Endometrium (tissue), 2 donors: ENCODE results near the gene SEPSECS.

Experiments used
- FAIRE-seq: peaks from 2 replicates; lab custom pipeline; 2012; peaks lifted over from hg19 to GRCh38; lab: Jason Lieb, UNC
- donor health status: control.
- donor health status: control.

Gene SEPSECS

DNA sequence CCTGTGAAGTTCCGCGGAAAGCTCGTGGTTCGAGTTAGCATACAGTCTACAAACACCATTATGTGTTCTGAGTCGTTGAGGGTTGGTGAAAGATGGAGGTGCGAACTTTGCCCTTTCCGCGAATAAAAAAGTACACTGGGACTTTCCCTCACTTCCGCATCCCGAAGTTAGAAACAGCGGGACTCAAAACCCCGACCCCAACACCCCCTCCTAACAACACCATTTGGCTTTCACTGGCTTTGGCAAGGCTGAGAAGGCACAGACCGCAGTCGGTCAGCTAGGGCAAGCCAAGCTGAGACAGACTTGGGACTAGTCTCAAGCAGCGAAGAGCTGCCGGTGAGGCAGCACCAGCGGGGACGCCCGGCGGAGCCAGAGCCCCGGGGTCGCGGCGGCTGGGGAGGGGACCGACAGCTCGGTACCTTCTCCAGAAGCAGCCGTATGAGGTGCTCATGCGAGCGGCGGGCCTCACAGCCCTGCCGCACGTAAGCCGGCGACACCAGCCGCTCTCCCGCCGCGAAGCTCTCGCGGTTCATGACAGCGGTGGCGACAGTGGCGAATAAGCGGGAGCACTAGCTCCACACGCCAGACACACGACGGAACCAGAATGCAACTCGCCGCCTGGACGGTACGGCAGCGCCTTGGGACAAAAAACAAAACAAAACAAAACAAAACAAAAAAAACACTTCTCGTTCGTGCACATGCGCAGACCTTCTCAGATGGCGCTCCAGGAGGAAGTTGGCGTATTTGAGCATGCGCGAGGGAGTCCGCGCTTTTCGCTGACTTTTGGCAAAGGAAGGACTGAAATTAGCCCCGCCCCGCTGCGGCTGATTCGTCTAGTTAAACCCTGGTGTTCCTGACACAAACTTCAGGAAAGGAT is at the start of gene SEPSECS:
SEPSECS (minus strand) TSS at position 613 of the 877 bp plus-strand sequence; CDS start at position 533, 80 bp downstream.
- FAIRE-seq: peak; percentile 93

DNA sequence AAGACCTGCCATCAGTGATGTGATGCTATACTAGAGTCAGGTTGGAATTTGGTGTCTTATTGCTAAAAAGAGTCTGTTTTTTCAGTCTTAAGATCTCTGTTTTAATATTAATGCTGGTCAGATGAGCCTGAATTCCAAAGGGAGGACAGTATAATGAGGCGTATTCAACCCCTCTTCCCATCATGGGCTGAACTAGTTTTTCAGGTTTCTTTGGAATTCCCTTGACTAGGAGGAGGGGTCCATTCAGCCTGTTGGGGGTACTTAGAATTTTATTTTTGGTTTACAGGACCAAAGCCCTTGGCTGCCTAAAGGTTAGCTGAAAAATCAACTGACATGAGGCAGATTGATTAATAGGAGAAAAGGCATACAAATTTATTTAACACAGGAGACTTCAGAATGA is 49.5 kb upstream of the SEPSECS start:
- no peak for FAIRE-seq

DNA sequence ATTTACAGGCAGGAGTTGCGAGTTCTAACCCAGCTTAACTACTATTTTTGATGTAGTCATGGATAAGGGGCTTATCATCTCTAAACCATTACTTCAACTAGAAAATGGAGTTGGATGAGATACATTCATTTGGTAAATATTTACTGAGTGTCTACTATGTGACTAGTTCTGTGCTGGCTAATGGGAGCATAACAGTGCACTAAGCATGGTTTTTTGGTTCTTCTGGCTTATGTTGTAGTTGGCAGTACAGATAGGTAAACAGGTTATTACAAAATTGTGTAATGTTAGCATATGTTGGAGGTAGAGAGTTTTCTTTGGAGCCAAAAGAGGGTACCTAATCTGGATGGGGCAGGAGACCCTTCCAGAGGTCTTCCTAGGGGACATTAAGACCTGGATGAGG is 47.7 kb upstream of the SEPSECS start:
- no peak for FAIRE-seq

DNA sequence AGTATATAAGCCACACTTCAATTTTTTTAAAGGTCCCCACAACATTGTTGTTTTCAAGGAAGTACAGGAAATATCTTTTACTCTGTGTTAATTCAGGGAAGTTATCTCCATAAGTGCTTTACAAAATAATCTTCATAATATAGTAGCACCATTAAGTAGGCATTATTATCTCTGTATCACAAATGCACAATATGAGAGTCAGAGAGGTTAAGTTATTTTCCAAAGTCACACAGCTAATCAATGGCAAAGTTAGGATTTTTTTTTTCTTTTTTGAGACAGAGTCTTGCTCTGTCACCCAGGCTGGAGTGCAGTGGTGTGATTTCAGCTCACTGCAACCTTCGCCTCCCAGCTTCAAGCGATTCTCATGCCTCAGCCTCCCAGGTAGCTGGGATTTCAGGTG is 38.5 kb upstream of the SEPSECS start:
- FAIRE-seq: no peak

DNA sequence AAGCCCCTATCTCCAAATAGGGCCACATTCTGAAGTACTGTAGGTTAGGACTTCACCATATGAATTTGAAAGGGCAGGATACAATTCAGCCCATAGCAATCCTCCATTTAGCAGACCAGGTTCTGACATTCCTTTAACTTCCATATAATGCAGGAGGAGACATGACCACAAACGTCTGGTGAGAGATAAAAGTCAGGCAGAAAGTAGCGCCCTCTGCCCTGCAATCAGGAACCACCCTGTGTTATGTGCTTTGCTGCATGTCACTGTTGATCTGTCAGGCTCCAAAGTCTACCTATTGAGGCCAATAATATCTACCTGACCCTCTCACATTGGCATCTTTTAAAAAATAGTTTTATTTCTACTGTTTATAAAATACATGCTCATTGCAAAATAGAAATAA is 30.2 kb upstream of the SEPSECS start:
- FAIRE-seq: no peak

DNA sequence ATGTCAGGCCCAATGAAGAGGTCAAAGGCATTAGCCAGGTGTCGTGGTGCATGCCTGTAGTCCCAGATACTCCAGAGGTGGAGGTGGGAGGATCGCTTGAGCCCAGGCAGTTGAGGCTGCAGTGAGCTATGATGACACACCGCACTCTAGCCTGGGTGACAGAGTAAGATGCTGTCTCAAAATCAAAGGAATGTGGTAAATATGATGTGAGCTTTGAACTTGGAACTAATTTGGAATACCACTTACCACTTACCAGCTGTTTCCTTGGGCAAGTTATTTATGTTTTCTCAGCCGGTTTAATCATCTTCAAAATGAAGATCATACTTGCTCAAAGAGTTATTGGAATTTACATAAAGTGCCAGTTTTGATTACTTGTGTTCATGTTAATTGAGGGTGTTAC is 23.8 kb upstream of the SEPSECS start:
- FAIRE-seq: no peak

DNA sequence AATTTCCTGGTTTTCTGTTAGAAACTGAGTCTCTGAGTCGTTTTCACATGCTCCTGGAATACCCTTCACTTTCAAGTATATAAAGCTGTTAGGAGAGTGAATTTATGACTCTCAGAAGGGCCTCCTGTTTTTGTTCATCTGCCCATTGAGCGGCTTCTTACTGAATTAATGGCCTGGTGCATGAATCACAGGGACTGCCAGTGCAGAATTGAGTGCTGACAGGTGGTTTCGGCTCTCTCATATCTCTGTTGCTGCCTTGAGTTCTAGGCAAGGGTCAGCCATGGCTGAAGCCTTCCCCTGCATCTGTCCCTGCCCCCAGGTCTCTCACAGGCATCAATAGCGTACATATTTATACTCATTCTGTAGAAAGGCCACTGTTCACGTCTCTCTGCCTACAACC is 22.7 kb upstream of the SEPSECS start:
- FAIRE-seq: no peak

DNA sequence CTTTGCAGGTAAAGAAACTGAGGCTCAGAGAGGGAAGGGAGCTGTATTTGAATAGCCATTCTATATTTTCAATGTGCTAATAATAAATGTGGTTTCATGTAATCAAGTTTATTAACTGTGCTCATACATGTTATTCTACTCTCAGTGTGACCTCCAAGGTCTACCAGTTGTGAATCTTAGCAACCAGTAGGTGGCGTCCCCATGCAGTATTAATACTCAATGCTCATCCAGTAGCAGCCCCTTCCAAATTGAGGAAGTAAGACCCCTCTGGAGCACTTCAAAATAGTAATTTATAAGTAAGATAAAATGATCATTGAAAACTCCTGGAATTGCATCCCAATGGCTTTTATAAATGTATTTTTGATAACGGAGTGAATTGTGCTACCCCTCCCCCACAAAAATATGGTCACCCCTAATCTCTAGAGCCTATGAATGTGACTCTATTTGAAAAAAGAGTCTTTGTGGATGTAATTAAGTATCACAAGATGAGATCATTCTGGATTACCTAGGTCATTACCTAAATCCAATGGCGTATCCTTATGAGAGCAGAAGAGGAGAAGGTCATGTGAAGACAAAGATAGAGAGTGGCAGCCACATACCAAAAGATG is 20.4 kb upstream of the SEPSECS start:
- no peak for FAIRE-seq

DNA sequence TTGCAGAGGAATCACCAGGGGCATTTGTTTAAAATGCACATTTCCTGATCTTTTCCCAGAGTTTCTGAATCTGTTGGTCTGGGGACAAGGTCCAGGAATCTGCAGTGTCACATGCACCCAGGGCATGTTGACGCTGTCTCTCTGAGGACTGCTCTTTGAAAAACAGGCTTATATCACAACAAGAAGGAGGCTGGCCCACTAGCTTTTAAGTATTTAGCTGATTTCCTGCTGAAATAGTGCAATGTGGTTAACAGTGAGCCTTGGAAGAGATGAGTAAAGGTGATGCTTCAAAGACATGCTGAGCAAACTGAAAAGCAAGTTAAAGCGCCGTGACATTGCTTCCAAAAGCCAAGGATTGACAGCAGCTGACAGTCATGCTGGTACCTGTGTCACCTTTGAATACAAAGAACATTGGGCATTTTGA is 18.6 kb upstream of the SEPSECS start:
- no peak for FAIRE-seq

DNA sequence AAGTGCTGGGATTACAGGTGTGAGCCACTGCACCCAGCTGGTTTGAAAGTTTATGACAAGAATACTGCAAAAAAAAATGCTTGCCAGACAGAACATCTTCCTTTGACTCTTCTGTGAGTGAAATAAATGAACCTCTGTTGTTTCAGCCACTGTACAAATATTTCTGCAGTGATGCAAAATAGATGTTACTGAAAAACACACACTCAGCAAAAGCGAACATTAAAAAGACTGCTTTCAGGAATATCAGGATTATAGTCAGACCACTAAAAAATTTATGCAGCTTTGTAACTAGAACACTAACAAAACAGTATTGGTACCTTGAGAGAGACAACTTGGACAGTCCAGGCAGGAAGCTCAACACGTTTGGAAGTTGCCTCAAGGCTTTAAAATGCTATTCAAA is 16.9 kb upstream of the SEPSECS start:
- no peak for FAIRE-seq

DNA sequence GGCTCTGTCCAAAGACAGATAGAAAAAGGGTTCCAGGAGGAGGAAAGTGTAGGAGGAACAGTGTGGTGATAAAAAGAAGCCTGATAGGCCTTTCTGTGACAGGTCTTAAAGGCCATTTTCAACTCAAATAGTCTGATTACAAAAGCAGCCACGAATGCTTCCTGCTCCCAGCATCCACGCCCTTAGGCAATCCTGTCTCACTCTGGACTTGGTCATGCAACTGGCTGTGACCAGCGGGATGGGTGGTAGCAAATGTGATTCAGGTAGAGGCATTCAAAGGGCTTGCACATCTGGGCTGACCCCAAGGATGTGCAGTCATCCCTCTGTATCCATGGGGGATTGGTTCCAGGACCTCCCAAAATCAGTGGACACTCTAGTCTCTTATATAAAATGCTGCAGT is 14.4 kb upstream of the SEPSECS start:
- no peak for FAIRE-seq

DNA sequence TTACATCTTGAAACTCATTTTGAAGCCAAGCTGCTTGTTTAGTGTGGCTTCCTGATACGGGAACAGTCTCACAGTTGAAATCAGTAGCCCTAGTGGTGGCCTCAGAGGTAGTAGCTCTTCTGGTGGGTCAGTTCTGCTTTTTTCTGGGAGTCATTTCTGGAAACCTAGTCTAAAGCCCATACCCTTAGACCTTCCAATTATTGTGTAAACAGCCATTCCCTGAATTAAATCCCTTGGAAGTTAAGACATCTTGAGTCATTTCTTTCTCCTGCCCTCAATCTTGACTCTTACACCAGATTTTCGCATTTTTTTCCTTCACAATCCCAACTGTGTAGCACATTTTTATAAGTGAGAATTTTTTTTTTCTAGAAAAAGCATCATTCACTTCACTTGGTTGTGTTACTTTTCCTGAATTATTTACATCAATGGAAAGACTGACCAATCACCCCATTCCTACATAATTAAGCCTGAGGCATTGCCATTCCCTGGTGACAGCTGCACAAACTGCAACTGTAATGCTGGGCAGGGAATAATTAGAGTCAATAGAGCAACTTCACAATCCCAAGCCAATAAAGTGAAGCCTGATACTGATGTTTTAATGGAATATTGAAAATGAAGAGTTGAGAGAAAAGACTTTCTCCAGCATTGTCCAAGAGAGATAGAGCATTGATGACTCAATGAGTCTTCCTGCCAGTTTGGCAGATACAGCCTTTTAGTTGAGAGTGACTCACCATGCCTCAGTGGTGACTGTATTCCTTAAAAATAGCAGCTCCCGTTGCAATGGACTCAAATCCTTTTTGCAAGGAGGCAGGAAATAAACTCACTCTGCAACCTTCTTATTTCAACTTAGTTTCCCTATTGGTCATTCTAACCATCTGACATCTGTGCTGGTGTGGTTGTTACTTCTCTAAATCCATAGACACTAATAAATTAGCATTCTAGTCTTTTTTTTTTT is 13.0 kb upstream of the SEPSECS start:
- FAIRE-seq: no peak

DNA sequence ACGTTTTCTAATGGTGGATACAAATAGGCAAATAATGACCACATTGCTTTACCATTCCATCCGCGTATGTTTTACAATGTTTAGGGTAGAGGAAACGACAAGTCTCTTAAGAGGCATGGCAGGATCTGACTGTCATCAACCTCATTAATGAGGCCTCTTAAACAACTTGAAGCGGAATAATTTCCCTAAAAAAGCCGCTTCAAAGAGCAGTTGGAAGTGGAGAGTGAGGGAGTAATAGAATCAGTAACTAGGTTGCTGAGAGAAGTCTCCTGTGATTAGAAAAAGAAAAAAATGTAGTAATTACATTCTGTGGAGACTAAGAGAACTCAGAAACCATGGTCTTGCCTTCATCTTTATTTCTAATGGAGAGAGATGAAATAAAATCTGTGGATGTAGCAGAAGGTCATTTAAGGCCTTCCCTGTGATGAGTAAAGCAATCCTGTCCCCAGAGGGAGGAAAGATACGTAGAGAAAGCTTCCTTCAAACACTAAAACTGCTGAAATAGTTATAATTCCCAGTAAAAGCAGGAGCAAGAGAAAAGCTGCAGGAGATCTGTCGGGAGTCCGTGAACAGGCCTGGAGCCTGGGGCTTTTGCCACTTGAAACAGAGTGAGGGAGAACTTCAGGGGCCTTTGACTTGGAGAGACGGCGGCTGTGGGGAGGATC is 11.1 kb upstream of the SEPSECS start:
- FAIRE-seq: no peak

DNA sequence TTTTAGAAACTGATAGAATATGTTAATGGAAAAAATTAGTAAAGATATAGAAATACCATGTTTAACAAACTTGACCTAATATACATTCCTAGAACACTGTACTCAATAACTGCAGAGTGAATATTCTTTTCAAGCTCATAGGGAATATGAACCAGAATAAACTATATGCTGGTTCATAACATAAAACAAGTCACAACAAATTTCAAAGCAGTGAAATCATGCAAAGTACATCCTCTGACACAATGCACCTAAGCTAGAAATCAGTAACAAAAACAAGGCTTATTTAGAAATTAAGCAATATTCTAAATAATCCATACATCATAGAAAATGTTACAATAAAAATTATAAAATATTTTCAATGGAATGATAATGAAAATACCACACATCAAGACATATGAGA is 9.2 kb upstream of the SEPSECS start:
- no peak for FAIRE-seq

DNA sequence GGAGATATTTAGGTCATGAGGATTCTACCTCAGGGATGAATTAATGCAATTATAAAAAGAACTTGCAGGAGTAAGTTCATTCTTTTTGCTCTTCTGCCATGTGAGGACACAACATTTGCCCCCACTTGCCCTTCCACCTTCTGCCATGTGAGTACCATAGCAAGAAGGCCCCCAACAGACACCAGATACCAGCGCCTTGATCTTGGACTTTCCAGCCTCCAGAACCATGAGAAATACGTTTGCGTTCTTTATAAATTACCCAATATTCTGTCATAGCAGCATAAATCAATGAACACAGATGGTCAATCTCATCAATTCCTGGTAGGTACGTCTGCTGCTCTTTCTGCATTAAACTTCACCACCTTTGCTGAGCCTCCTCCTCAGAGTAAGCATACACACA is 5.7 kb upstream of the SEPSECS start:
- FAIRE-seq: no peak

DNA sequence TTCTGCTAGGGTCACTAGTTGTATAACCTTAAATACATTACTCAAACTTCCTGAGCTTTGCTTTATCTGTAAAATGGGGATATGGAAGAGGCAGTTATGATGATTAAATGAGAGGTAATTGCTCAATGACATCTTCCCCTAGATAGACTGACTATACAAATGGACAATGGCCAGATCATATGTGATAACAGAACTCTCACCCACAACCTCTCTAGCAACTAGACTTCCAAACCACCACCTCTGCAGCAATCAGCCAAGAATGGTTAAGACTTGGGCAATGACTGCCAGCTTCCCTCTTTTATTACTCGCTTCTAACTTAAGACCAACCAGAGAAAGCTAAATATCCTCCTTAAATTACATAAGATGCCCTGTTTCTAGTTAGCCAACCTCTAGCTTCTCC is 2.9 kb upstream of the SEPSECS start:
- FAIRE-seq: no peak

DNA sequence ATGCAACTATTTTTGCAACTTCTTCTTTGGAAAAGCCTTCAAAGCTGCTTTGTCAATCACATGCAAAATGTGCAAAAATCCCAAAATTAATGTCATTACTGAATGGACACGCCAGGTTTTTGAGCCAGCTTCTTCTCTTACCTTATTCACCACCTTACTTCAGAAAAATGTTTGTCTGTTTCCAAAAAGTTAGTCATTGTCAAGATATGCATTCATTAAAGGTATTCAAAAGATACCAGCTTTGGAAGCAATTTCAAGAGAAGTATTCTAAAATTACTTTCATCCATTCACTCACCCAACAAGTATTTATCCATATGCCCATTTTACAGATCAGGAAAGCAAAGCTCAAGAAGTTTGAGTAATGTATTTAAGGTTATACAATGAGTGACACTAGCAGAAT is 2.3 kb upstream of the SEPSECS start:
- FAIRE-seq: no peak

DNA sequence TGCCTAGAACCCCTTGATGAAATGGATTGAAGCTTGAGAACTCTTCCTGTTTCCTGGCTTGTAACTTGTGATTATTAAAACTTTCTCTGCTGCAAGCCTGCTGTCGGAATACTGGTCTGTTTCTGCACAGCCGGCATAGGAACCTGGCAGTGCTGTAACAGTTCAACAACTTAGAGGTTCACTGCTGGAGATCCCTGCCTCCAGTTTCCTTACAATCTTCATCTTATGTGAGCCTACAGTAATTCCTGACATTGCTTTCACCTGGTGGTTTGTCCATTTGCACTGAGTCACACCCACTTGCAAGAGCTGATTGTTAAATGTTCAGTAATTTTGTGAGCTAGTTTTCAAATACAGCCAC is 1.3 kb upstream of the SEPSECS start:
- no peak for FAIRE-seq

DNA sequence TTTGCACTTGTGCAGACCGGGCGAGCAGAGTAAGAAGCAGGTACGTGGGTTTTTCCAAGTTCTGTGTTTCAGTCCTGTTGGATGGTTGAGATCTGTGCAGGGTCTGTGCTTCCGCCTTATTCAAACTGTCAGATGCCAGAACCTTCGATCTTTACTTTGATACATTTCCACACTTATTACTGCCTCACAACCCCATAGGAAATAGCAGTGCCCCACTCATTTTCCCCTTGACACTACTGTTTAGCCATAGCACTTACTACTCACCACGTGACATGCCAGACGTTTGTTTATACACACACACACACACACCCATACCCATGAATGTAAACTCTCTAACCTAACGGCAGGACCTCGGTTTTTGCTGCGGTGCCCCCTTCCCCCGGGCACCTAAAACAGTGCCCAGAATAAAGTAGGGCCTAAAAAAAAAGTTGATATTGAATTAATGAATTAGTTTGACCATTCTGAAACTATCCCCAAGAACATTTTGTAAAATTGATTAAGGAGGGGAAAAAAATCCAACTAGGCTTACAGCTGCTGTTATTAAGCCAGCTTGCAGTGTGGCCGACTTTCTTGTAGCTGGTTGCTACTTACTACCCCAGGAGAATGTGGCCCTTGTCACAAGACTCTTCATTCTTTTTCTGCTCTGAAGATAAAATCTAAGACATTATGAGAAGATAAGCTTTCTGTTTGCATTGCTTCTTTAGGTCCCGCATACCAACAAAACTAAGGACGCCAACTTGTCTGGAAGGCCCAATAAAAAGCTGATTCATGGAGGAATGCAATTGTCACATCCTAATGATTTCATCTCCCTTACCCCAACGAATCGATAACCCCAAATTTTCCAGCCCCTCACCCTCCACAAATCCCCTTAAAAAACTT is 704 bp upstream of the SEPSECS start:
- no peak for FAIRE-seq

DNA sequence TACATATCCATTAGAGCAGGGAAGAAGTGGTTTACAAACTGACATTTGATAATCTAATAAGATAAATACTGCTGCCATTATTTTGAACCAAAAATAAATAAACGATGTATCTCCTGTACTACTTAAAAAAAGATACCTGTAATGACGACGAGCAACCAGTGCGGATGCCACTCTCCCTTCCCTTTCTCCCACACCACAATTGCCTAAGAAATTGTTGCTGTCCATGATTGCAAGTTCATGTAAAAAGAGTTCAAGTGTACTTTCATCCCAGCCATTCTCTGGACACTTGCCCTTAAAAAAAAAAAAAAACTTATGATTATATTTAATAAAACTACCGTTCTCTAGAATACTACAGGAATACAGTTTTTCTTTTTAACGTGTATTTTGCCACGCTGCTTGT is 1.4 kb downstream of the SEPSECS start:
- FAIRE-seq: no peak

DNA sequence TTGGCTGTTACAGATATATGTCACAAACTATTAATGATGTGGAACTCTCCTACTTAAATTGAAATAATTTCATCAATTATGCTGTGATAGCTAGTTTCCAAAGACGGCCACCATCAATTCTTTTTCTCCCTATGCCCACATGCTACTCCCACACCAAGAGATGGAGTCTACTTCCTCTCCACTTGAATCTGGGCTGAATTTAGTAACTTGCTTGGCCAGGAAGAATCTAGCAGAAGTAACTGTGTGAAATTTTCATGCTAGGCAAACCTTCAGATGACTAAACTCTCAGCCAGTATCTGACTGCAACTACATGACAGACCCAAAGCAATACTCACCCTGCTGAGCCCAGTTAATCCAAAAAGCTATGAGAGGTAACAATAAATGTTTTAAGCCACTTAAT is 3.2 kb downstream of the SEPSECS start:
- FAIRE-seq: no peak
